Thyroid gland (tissue), 4 donors: ENCODE results near the gene CYP3A5. TPM values are rescaled to one million over a fixed set of nuclear protein-coding genes. Genes with fewer than 3 reads are reported as not detected.

ENCODE experiments used
- DNase-seq, 2 donors: peaks; one replicate each; pipeline ENCODE4 v3.0.0-alpha.2; 2019
- H3K27ac ChIP-seq, 3 donors: fragments of 200-600 bp; sonication (generic); 1 replicate in 2 of 3; 2 replicates in 1 of 3; pipeline ENCODE4 v1.5.1; 2016 to 2019; ENCODE audit warnings: mild to moderate bottlenecking in 1 of 3, moderate library complexity in 1 of 3
- H3K27me3 ChIP-seq: fragments of 200-600 bp; sonication (generic); one replicate; pipeline ENCODE4 v1.5.1; 2019
- H3K36me3 ChIP-seq, 2 donors: fragments of 200-600 bp; sonication (generic); one replicate each; pipeline ENCODE4 v1.5.1; 2016 to 2019
- H3K4me1 ChIP-seq, 2 donors: fragments of 200-600 bp; sonication (generic); one replicate each; pipeline ENCODE4 v1.5.1; 2017 to 2019
- H3K4me3 ChIP-seq, 3 donors: fragments of 200-600 bp; sonication (generic); replicated peaks in 1 of 3; 1 replicate in 2 of 3; 2 replicates in 1 of 3; pipeline ENCODE4 v1.5.1; 2016; ENCODE audit warnings: mild to moderate bottlenecking in 1 of 3
- H3K9me3 ChIP-seq: fragments of 200-600 bp; sonication (generic); one replicate; pipeline ENCODE4 v1.5.1; 2017
- CTCF ChIP-seq, 6 experiments: fragments of 200-600 bp in 3 of 6; fragments of 450-650 bp in 3 of 6; sonication (generic) in 3 of 6; IDR thresholded peaks; one replicate each; pipeline ENCODE4 v1.5.1; 2016 to 2019; ENCODE audit warnings: antibody characterized with exemption in 6 of 6, mild to moderate bottlenecking in 2 of 6, inconsistent platforms in 1 of 6, moderate library complexity in 1 of 6
- POLR2A ChIP-seq, 2 donors: fragments of 450-650 bp; IDR thresholded peaks; one replicate each; pipeline ENCODE4 v1.6.1; 2017; ENCODE audit warnings: antibody characterized with exemption in 2 of 2, mild to moderate bottlenecking in 2 of 2, moderate library complexity in 1 of 2
- WGBS, 2 donors: methylation state at CpG; one replicate each; pipeline ENCODE4 v1.1.5; 2017; 5-methylcytosine and 5-hydroxymethylcytosine counted together
- intact Hi-C: fragments of 100-400 bp; cut with DNase I; formaldehyde crosslinking; loops from one replicate; pipeline ENCODE4 v1.15.1; 2023
- total RNA-seq, 4 donors: library from RNA; depleted of rRNA; stranded (reverse); fragments of >200 nt; gene quantifications; one replicate each; pipeline ENCODE4 v1.2.3, GENCODE V29; 2016

Gene CYP3A5
- total RNA-seq, 4 donors from 2014 or later: 0.24 to 1.2 (median 0.73) TPM

- WGBS, 2 donors: 86 to 87% methylated on average over 5 of the region's 5 CpGs
- Histone ChIP-seq H3K27me3 (no peaks in the 10 kb centered on the region), H3K36me3 (peaks cover 85 to 93% of the 10 kb centered on the region in 2 donors), H3K27ac (no peak overlapping the region), H3K4me3 (no peak overlapping the region), H3K9me3 (no peaks in the 10 kb centered on the region), H3K4me1 (no peaks in the 10 kb centered on the region)
- DNase-seq: no peak
- no peak for TF ChIP-seq CTCF (IDR thresholded peaks at IDR 0.05)
- intact Hi-C loops: no loop called here
Measured at GRCh38 chr7:99625321-99625720, 54.5 kb downstream of the CYP3A5 start.

- intact Hi-C loops: no loop called here
- no peaks in the 10 kb centered on the region for H3K27me3 ChIP-seq
- WGBS, 2 donors: 90 to 93% methylated on average over 16 of the region's 16 CpGs
- H3K27ac ChIP-seq: no peak overlapping the region
- peak in 1 of 2 donors; percentile 12 for DNase-seq
- H3K4me3 ChIP-seq: no peak overlapping the region
- peaks cover 85 to 93% of the 10 kb centered on the region in 2 donors for H3K36me3 ChIP-seq
- no peaks in the 10 kb centered on the region for H3K4me1 ChIP-seq
- TF ChIP-seq CTCF (IDR thresholded peaks at IDR 0.05) (no peak), POLR2A (IDR thresholded peaks at IDR 0.05) (no peak)
- H3K9me3 ChIP-seq: no peaks in the 10 kb centered on the region
Measured at GRCh38 chr7:99624484-99624883, 55.3 kb downstream of the CYP3A5 start.

- H3K27ac ChIP-seq: no peak overlapping the region
- no peaks in the 10 kb centered on the region for H3K27me3 ChIP-seq
- TF ChIP-seq POLR2A (IDR thresholded peaks at IDR 0.05): no peak
- TF ChIP-seq CTCF (IDR thresholded peaks at IDR 0.05): no peak
- 90 to 91% methylated on average over 9 of the region's 9 CpGs for WGBS, 2 donors
- H3K4me3 ChIP-seq: no peak overlapping the region
- no peak for DNase-seq
- intact Hi-C loops: no loop called here
- no peaks in the 10 kb centered on the region for H3K4me1 ChIP-seq
- H3K36me3 ChIP-seq: peaks cover 81 to 90% of the 10 kb centered on the region in 2 donors
- H3K9me3 ChIP-seq: no peaks in the 10 kb centered on the region
Measured at GRCh38 chr7:99623702-99624447, 55.9 kb downstream of the CYP3A5 start.

GRCh38 chr7:99623091-99623693 lies 56.6 kb downstream of the CYP3A5 start:
- no peak for TF ChIP-seq CTCF (IDR thresholded peaks at IDR 0.05)
- no peak for TF ChIP-seq POLR2A (IDR thresholded peaks at IDR 0.05)
- no peak overlapping the region for H3K27ac ChIP-seq
- H3K4me1 ChIP-seq: no peaks in the 10 kb centered on the region
- intact Hi-C loops: no loop called here
- H3K36me3 ChIP-seq: peaks cover 81 to 83% of the 10 kb centered on the region in 2 donors
- H3K27me3 ChIP-seq: no peaks in the 10 kb centered on the region
- no peak for DNase-seq
- no peaks in the 10 kb centered on the region for H3K9me3 ChIP-seq
- WGBS, 2 donors: 88 to 90% methylated on average over 7 of the region's 7 CpGs
- H3K4me3 ChIP-seq: no peak overlapping the region

GRCh38 chr7:99622596-99622995 lies 57.2 kb downstream of the CYP3A5 start:
- no peak for DNase-seq
- no peaks in the 10 kb centered on the region for H3K27me3 ChIP-seq
- peaks cover 77% of the 10 kb centered on the region in 2 donors for H3K36me3 ChIP-seq
- 91 to 97% methylated on average over 10 of the region's 10 CpGs for WGBS, 2 donors
- H3K27ac ChIP-seq: no peak overlapping the region
- no peaks in the 10 kb centered on the region for H3K9me3 ChIP-seq
- peaks cover 4 to 5% of the 10 kb centered on the region in 2 donors for H3K4me1 ChIP-seq
- TF ChIP-seq POLR2A (IDR thresholded peaks at IDR 0.05) (no peak), CTCF (IDR thresholded peaks at IDR 0.05) (no peak)
- intact Hi-C loops: no loop called here
- H3K4me3 ChIP-seq: no peak overlapping the region
